ENCODE measurements around the gene PAX3.

Gene PAX3

DNA sequence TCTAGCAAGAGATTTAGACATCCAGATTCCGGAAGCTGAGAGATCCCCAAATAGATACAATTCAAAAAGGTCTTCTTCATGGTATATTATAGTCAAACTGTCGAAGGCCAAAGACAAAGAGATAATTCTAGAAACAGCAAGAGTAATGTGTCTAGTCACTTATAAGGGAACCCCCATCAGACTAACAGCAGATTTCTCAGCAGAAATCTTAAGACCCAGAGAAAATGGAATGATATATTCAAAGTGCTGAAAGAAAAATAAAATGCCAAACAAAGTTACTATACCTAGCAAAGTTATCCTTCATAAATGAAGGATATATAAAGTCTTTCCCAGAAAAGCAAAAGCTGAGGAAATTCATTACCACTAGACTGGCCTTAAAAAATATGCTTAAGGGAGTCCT is 36.1 kb upstream of the PAX3 start:
- Histone ChIP-seq H3K27me3 (no peaks in the 10 kb centered on the region), H3K9me3 (peaks cover 0 to 4% (median under 1%) of the 10 kb centered on the region in 3 donors), H3K4me1 (no peaks in the 10 kb centered on the region), H3K27ac (no peak overlapping the region), H3K4me3 (no peak overlapping the region), H3K36me3 (no peaks in the 10 kb centered on the region)
- no peak for DNase-seq
- no peak for TF ChIP-seq CTCF (IDR thresholded peaks at IDR 0.05)
- intact Hi-C loops (cut with DNase I; ENCODE audit: low total_unique reads), result no loop called here

GRCh38 chr2:222333397-222333796 is 34.6 kb upstream of the PAX3 start:
- no peak for DNase-seq
- no peaks in the 10 kb centered on the region for H3K36me3 ChIP-seq
- no peak overlapping the region for H3K4me3 ChIP-seq
- no peak for TF ChIP-seq CTCF (IDR thresholded peaks at IDR 0.05)
- intact Hi-C loops (cut with DNase I; ENCODE audit: low total_unique reads), result no loop called here
- H3K27ac ChIP-seq, result no peak overlapping the region
- H3K27me3 ChIP-seq, result no peaks in the 10 kb centered on the region
- peaks cover 0 to 5% (median 4%) of the 10 kb centered on the region in 3 donors for H3K9me3 ChIP-seq
- H3K4me1 ChIP-seq, result no peaks in the 10 kb centered on the region

- Histone ChIP-seq H3K4me1 (no peaks in the 10 kb centered on the region), H3K4me3 (no peak overlapping the region), H3K27me3 (no peaks in the 10 kb centered on the region), H3K36me3 (no peaks in the 10 kb centered on the region), H3K27ac (no peak overlapping the region), H3K9me3 (peaks cover 0 to 5% (median 4%) of the 10 kb centered on the region in 3 donors)
- TF ChIP-seq CTCF (IDR thresholded peaks at IDR 0.05), result no peak
- no peak for DNase-seq
- intact Hi-C loops (cut with DNase I; ENCODE audit: low total_unique reads), result no loop called here
Measured at GRCh38 chr2:222332116-222332515, 33.3 kb upstream of the PAX3 start.

- peaks cover 0 to 5% (median 4%) of the 10 kb centered on the region in 3 donors for H3K9me3 ChIP-seq
- H3K27me3 ChIP-seq, result peaks cover 0 to under 1% of the 10 kb centered on the region in 2 donors
- H3K4me1 ChIP-seq, result no peaks in the 10 kb centered on the region
- no peak for TF ChIP-seq CTCF (IDR thresholded peaks at IDR 0.05)
- no peaks in the 10 kb centered on the region for H3K36me3 ChIP-seq
- no peak overlapping the region for H3K4me3 ChIP-seq
- intact Hi-C loops (cut with DNase I; ENCODE audit: low total_unique reads), result no loop called here
- no peak overlapping the region for H3K27ac ChIP-seq
- no peak for DNase-seq
Measured at GRCh38 chr2:222330910-222331309, 32.1 kb upstream of the PAX3 start.

GRCh38 chr2:222322236-222322635 is 23.4 kb upstream of the PAX3 start:
- Histone ChIP-seq H3K9me3 (no peaks in the 10 kb centered on the region), H3K27ac (no peak overlapping the region), H3K4me3 (no peak overlapping the region), H3K36me3 (no peaks in the 10 kb centered on the region), H3K27me3 (peaks cover 0 to 48% of the 10 kb centered on the region in 2 donors), H3K4me1 (peaks cover 0 to 24% (median 17%) of the 10 kb centered on the region in 4 donors)
- intact Hi-C loops (cut with DNase I; ENCODE audit: low total_unique reads), result no loop called here
- TF ChIP-seq CTCF (IDR thresholded peaks at IDR 0.05), result no peak
- DNase-seq, result no peak

All from tibial artery (tissue), 4 donors.